CD4-positive, alpha-beta memory T cell (primary cell): ENCODE data around the gene LNP1. TPM values are rescaled to one million over a fixed set of nuclear protein-coding genes. Genes with fewer than 3 reads are reported as not detected.

ENCODE experiments used
- CTCF ChIA-PET: fragments of 350-600 bp; sonication (Branson Sonifier 250); formaldehyde crosslinking; loops from one replicate; lab custom pipeline; 2021; ENCODE audit warnings: inconsistent platforms; ENCODE audit not compliant: partially characterized antibody; lab: Charles Lee
- POLR2A ChIA-PET: fragments of 350-600 bp; sonication (Branson Sonifier 250); formaldehyde crosslinking; loops from one replicate; lab custom pipeline; 2021; ENCODE audit not compliant: partially characterized antibody; lab: Charles Lee
- DNase-seq, 5 donors: peaks; one replicate each; pipeline versions ENCODE4 v3.0.0 to v3.0.0-alpha.2; 2020 to 2022; ENCODE audit warnings: mixed read lengths in 1 of 5
- H3K27ac ChIP-seq: one replicate; pipeline ENCODE4 v1.7.0; 2013; ENCODE audit warnings: low read depth, low read length
- H3K27me3 ChIP-seq: 2 replicates; pipeline ENCODE4 v1.7.0; 2013; ENCODE audit warnings: mild to moderate bottlenecking, low read length, moderate library complexity; ENCODE audit not compliant: insufficient read depth
- H3K36me3 ChIP-seq: 2 replicates; pipeline ENCODE4 v1.7.0; 2013; ENCODE audit warnings: mild to moderate bottlenecking, low read length, moderate library complexity; ENCODE audit not compliant: insufficient read depth
- H3K4me1 ChIP-seq: 2 replicates; pipeline ENCODE4 v1.7.0; 2013; ENCODE audit warnings: mild to moderate bottlenecking, low read length, moderate library complexity; ENCODE audit not compliant: insufficient read depth
- H3K4me3 ChIP-seq, 2 donors: one replicate each; pipeline ENCODE4 v1.7.0; 2013; ENCODE audit warnings: low read length in 2 of 2, mild to moderate bottlenecking in 1 of 2
- H3K9me3 ChIP-seq, 2 donors: one replicate each; pipeline ENCODE4 v1.7.0; 2013; ENCODE audit warnings: low read length in 2 of 2, control low read depth in 1 of 2; ENCODE audit not compliant: control insufficient read depth in 1 of 2
- H3K27ac Mint-ChIP-seq, 7 donors: one replicate each; pipeline ENCODE4 v1.8.0; 2020 to 2021; ENCODE audit warnings: mixed read lengths in 7 of 7, mild to moderate bottlenecking in 6 of 7, inconsistent platforms in 3 of 7, moderate library complexity in 3 of 7
- H3K27me3 Mint-ChIP-seq, 2 donors: one replicate each; pipeline ENCODE4 v1.8.0; 2020 to 2021; ENCODE audit warnings: mixed read lengths in 2 of 2
- H3K36me3 Mint-ChIP-seq, 2 donors: one replicate each; pipeline ENCODE4 v1.8.0; 2020 to 2021; ENCODE audit warnings: mixed read lengths in 2 of 2, inconsistent platforms in 1 of 2, mild to moderate bottlenecking in 1 of 2
- H3K4me1 Mint-ChIP-seq, 4 donors: one replicate each; pipeline ENCODE4 v1.8.0; 2020 to 2021; ENCODE audit warnings: mixed read lengths in 4 of 4, mild to moderate bottlenecking in 1 of 4
- H3K4me3 Mint-ChIP-seq, 8 donors: one replicate each; pipeline ENCODE4 v1.8.0; 2020 to 2021; ENCODE audit warnings: mixed read lengths in 8 of 8, mild to moderate bottlenecking in 7 of 8, moderate library complexity in 6 of 8, inconsistent platforms in 3 of 8
- H3K9me3 Mint-ChIP-seq, 8 donors: one replicate each; pipeline ENCODE4 v1.8.0; 2020 to 2021; ENCODE audit warnings: mixed read lengths in 8 of 8, mild to moderate bottlenecking in 5 of 8, inconsistent platforms in 3 of 8, moderate library complexity in 1 of 8
- intact Hi-C: fragments of 100-400 bp; cut with micrococcal nuclease; formaldehyde crosslinking; loops from one replicate; pipeline ENCODE4 v1.15.1; 2023
- polyA plus RNA-seq, 2 donors: library from polyadenylated mRNA; unstranded; fragments of 300-500 nt; fragmentation: Illumina TruSeq; gene quantifications; one replicate each; pipeline ENCODE4 v1.2.3, GENCODE V29; 2021
- total RNA-seq, 2 experiments: library from RNA; stranded (reverse); gene quantifications; one replicate each; pipeline ENCODE4 v1.2.3, GENCODE V29; 2021

LNP1 gene
- total and polyA plus RNA-seq, 4 experiments from 2014 or later: 0.61 to 2.2 (median 1.7) TPM

DNA sequence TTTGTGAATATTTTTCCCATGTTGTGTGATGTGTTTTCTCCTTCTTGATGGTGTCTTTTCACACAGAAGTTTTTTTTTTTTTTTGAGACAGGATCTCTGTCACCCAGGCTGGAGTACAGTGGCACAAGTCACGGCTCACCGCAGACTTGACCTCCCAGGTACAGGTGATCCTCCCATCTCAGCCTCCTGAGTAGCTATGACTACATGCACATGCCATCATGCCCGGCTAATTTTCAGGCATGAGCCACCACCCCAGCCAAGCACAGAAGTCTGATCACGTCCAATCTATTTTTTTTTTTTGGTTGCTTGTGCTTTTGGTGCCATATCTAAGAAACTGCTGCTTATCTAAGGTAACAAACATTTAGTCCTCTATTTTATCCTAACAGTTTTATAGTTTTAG, 25.0 kb upstream of the LNP1 start:
- no peaks in the 10 kb centered on the region for H3K9me3 Mint-ChIP-seq
- peaks cover 0 to 2% (median 0%) of the 10 kb centered on the region in 4 donors for H3K4me1 Mint-ChIP-seq
- ChIA-PET POLR2A (no interaction called here), CTCF (interaction anchor here (1.5 kb wide), 1 partner anchor 10 kb away, joined by 3 read pairs; no protein-coding TSS in a partner anchor)
- no peaks in the 10 kb centered on the region for H3K9me3 ChIP-seq
- H3K27me3 ChIP-seq: no peaks in the 10 kb centered on the region
- no peaks in the 10 kb centered on the region for H3K27me3 Mint-ChIP-seq
- intact Hi-C loops: no loop called here
- H3K27ac ChIP-seq: no peak overlapping the region
- H3K27ac Mint-ChIP-seq: peak overlapping the region in 3 of 7 donors; percentile 22 to 45 (median 23)
- no peaks in the 10 kb centered on the region for H3K4me1 ChIP-seq
- no peak overlapping the region for H3K4me3 ChIP-seq
- peaks cover 34 to 71% of the 10 kb centered on the region in 2 donors for H3K36me3 Mint-ChIP-seq
- peaks cover 31% of the 10 kb centered on the region for H3K36me3 ChIP-seq
- no peak for DNase-seq
- H3K4me3 Mint-ChIP-seq: no peak overlapping the region

DNA sequence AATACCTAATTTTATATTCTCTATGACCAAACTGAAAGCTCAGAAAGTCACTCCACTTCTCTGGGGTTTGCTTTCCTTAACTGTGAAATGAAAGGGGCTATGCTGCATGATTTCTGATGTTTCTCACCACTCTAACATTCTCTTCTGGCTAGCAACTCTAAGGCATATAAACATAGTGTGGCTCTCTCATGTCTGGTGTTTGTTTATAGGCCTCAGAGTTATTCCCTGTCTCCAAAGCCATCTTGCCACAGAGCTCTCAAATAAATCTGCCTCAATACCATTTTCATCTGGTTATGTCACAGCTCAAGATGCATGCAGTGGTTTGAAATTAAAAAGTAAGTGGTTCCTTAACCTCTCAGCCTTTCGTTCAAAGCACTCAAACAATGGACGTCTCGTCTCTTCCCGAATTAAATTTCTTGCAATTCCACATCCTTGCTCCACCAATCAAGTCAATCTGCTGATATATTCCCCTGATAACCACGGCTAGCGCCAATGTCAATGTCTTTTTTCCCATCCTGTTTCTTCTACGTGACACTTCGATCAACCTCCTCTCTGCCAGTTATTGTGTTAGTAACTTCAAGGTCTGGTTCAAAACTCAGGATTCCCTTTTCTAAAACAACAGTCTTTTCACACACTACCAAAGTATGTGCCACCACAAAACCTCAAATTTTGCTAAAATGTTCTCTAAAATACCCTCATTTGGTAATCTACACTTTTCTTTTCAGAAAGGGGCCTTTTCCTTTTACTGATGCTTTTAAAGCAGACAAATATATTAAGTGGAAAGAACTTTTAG, 16.4 kb upstream of the LNP1 start:
- no peak for DNase-seq
- Mint-ChIP-seq H3K36me3 (peaks cover 43 to 59% of the 10 kb centered on the region in 2 donors), H3K4me3 (no peak overlapping the region), H3K4me1 (peaks cover 6 to 15% (median 11%) of the 10 kb centered on the region in 4 donors), H3K27me3 (no peaks in the 10 kb centered on the region), H3K9me3 (peaks cover 0 to 14% (median 0%) of the 10 kb centered on the region in 8 donors), H3K27ac (peak overlapping the region in 2 of 7 donors; percentile 7 to 42)
- ChIA-PET POLR2A (interaction anchor here (0.5 to 1.0 kb wide), 2 partner anchors 16 to 607 kb away, joined by 3 read pairs; partner anchors contain the start of gene TOMM70), CTCF (no interaction called here)
- no peaks in the 10 kb centered on the region for H3K9me3 ChIP-seq
- no peaks in the 10 kb centered on the region for H3K4me1 ChIP-seq
- H3K27me3 ChIP-seq: no peaks in the 10 kb centered on the region
- H3K27ac ChIP-seq: no peak overlapping the region
- intact Hi-C loops: no loop called here
- H3K36me3 ChIP-seq: peaks cover 19% of the 10 kb centered on the region
- H3K4me3 ChIP-seq: no peak overlapping the region

- Histone ChIP-seq H3K4me1 (no peaks in the 10 kb centered on the region), H3K27me3 (no peaks in the 10 kb centered on the region), H3K36me3 (peaks cover 6% of the 10 kb centered on the region), H3K4me3 (no peak overlapping the region), H3K9me3 (no peaks in the 10 kb centered on the region), H3K27ac (no peak overlapping the region)
- H3K36me3 Mint-ChIP-seq: peaks cover 33 to 46% of the 10 kb centered on the region in 2 donors
- H3K4me3 Mint-ChIP-seq: no peak overlapping the region
- peaks cover 0 to 14% (median 0%) of the 10 kb centered on the region in 8 donors for H3K9me3 Mint-ChIP-seq
- DNase-seq: no peak
- intact Hi-C loops: no loop called here
- H3K27ac Mint-ChIP-seq: peak overlapping the region in 1 of 7 donors; percentile 0
- no peaks in the 10 kb centered on the region for H3K27me3 Mint-ChIP-seq
- peaks cover 6 to 15% (median 11%) of the 10 kb centered on the region in 4 donors for H3K4me1 Mint-ChIP-seq
- POLR2A ChIA-PET: no interaction called here
- CTCF ChIA-PET: interaction anchor here (1.1 to 1.4 kb wide), 4 partner anchors 11 to 18 kb away, joined by 3 to 6 read pairs (median 4); partner anchors contain the start of genes LNP1 and TOMM70
These were observed 14.8 kb upstream of the LNP1 start for GRCh38 chr3:100386437-100387074.

- Mint-ChIP-seq H3K9me3 (peaks cover 0 to 14% (median 0%) of the 10 kb centered on the region in 8 donors), H3K27me3 (no peaks in the 10 kb centered on the region), H3K36me3 (peaks cover 27 to 38% of the 10 kb centered on the region in 2 donors), H3K4me3 (no peak overlapping the region), H3K4me1 (peaks cover 16 to 33% (median 24%) of the 10 kb centered on the region in 4 donors), H3K27ac (no peak overlapping the region)
- Histone ChIP-seq H3K36me3 (peaks cover 6% of the 10 kb centered on the region), H3K4me1 (no peaks in the 10 kb centered on the region), H3K27ac (no peak overlapping the region), H3K4me3 (no peak overlapping the region), H3K27me3 (no peaks in the 10 kb centered on the region), H3K9me3 (no peaks in the 10 kb centered on the region)
- intact Hi-C loops: no loop called here
- POLR2A ChIA-PET: no interaction called here
- CTCF ChIA-PET: no interaction called here
- no peak for DNase-seq
These were observed 12.3 kb upstream of the LNP1 start for GRCh38 chr3:100389025-100389424.

DNA sequence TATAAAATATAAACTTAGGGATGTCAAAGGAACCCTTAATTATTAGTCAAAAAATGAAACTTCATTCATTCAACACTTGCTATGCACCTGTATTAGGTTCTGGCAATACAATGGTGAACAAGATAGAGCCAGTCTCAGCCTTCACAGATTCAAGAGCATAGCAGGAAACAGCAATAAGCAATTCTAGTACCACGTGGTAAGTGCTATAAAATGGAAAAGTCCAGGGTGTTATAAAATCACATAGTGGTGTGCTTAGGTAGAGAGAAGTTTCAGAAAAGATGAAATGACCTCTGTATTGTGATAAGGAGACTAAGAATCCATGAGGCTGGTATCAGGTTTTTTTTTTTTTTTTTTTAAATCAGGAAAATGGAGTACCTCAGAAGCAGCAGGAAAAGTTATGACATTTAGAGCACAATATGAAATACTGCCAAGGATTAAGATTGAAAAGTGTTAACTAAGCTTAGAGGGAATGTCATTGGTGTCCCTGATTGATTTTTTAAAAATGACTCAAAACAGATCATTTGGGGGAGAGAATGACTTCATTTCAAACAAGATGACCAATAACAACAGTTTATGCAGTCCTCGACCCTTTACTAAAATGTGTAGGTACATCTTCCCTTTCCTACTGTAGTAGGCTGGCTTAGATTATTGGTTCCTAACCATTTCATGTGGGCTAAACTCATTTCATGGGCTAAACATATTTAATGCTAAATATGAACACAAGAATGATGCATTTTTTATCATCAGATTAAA, 5.5 kb upstream of the LNP1 start:
- Mint-ChIP-seq H3K4me3 (peak overlapping the region in 1 of 8 donors; percentile 55), H3K27me3 (no peaks in the 10 kb centered on the region), H3K9me3 (no peaks in the 10 kb centered on the region), H3K36me3 (peaks cover 0 to 14% of the 10 kb centered on the region in 2 donors), H3K27ac (peak overlapping the region in 1 of 7 donors; percentile 12), H3K4me1 (peaks cover 39 to 69% (median 49%) of the 10 kb centered on the region in 4 donors)
- H3K27me3 ChIP-seq: no peaks in the 10 kb centered on the region
- POLR2A ChIA-PET: interaction anchor here (0.7 kb wide), 1 partner anchor 14 kb away, joined by 4 read pairs; no protein-coding TSS in a partner anchor
- CTCF ChIA-PET: no interaction called here
- DNase-seq: no peak
- no peaks in the 10 kb centered on the region for H3K9me3 ChIP-seq
- intact Hi-C loops: no loop called here
- no peak overlapping the region for H3K4me3 ChIP-seq
- peaks cover 39% of the 10 kb centered on the region for H3K4me1 ChIP-seq
- H3K27ac ChIP-seq: no peak overlapping the region
- no peaks in the 10 kb centered on the region for H3K36me3 ChIP-seq

- CTCF ChIA-PET: no interaction called here
- Mint-ChIP-seq H3K36me3 (peaks cover 0 to 23% of the 10 kb centered on the region in 2 donors), H3K27me3 (no peaks in the 10 kb centered on the region), H3K27ac (peak overlapping the region in 1 of 7 donors; percentile 26), H3K4me3 (peak overlapping the region in 2 of 8 donors; percentile 20 to 71), H3K4me1 (peaks cover 38 to 79% (median 54%) of the 10 kb centered on the region in 4 donors), H3K9me3 (no peaks in the 10 kb centered on the region)
- intact Hi-C loops: no loop called here
- Histone ChIP-seq H3K9me3 (no peaks in the 10 kb centered on the region), H3K36me3 (no peaks in the 10 kb centered on the region), H3K4me1 (peaks cover 40% of the 10 kb centered on the region), H3K27ac (no peak overlapping the region), H3K4me3 (no peak overlapping the region), H3K27me3 (no peaks in the 10 kb centered on the region)
- DNase-seq: no peak
- POLR2A ChIA-PET: no interaction called here
These were observed 4.4 kb upstream of the LNP1 start for GRCh38 chr3:100396967-100397366.
